Stimulated activated CD4-positive, alpha-beta T cell treated with anti-CD3 and anti-CD28 coated beads, Interleukin-2, amount 100 ng/mL, for 24 hours (primary cell): ENCODE results near the gene PTGES.
A peak's percentile ranks its signal among the peaks of the same experiment; 100 is the strongest.

ENCODE experiments used
- DNase-seq, 2 donors: peaks; one replicate each; pipeline ENCODE4 v3.0.0-alpha.2; 2020

The PTGES gene

GRCh38 chr9:129714511-129715061, 38.3 kb downstream of the PTGES start:
- no peak for DNase-seq

GRCh38 chr9:129713402-129713679, 39.5 kb downstream of the PTGES start:
- DNase-seq, result no peak

DNA sequence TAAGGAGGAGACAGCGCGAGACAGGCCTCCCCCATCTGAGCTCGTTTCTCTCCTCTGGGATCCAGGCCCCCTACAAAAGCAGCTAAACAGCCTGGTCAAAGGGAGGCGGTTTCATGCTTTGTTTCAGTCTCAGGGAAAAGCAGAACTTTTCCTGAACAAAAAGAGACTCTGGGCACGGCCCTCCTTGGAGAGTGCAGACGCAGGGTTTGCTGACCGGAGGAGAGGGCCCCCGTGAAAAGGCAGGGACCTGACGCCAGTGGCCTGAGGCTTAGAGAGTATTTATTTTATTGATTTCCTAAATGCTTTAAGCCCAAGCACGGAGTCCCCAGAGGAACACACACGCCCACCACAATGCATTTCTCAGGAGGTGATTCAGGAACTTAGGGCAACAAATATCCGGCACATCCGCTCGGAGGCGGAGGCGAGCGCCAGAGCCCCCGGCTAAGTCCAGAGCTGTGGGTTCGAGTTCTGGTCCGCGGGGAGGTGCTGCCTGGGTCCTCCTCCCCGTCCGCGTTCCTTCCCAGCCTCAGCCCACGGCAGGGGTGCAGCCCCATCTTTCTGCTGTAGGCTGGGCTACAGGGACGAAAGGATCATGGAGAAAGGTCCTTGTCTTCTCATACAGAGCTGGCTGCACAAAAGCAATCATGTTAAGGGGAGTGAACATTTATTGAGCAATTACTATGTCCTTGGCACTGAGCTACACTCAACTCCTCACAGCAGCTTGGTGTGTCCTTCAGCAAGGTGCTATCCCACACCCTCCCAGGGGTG, 40.0 kb downstream of the PTGES start:
- no peak for DNase-seq

DNA sequence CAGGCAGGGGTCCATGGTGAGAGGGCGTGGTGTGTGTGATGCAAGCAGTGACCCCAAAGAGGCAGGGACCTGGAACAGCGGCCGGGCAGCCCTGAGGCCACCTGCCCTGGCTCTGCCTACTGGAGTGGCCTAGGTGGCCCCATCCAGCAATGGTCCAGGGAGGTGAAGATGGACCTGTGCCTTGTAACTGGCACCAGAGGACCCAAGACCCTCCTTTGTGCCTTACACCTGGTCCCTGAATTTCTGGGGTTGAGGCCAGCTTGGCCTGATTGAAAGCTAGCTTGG, 42.7 kb downstream of the PTGES start:
- DNase-seq, result no peak

DNA sequence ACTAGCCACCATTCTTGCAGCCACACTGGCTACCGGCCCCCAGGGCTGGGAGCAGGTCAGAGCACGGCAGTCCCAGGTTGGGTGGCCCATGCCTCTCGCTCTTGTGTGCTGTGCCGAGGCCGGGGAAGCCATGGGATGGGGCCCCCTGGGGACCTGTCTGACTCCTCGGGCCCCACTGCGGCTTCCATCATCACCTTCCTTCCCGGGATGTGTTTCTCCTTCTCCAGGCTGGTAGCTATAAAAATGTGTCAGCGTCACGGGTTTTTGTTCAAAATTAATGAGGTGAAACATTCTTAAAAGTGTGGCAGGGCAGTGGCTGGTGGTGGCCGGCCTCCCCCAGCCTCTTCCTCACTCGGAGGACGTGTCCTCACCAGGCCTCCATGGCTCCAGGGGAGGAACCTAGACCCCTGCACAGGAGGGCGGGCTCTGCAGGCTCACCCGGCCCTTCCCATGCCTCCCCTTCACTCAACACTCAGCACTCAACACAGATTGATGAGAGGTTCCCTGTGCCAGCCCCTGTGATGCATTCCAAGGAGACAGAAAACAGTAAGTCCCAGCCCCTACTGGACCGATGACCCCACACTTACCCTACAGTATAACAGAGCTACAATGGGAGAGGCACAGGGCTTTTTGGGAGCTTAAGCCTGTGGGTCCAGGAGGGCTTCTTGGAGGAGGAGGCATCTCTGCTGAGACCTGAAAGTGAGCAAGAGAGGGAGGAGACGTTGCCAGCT, 43.2 kb downstream of the PTGES start:
- no peak for DNase-seq

DNA sequence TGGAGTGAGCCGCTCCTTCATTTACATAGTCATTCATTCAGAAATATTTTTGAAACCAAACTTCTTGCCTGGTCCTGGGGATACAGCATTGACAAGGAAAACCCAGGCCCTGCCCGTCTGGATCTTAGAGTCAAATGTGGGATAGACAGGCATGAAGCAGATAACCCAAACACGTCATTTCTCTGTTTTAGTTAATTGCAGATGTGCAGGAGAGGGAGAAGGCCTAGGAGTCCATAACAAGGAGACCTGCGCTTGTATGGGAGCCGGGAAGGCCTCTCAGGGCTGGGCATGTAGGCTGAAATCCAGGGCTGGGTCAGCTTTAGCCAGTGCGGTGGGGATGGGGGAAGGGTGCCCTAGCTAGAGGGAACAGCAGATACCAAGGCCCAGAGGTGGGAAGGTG, 44.0 kb downstream of the PTGES start:
- DNase-seq, result no peak

DNA sequence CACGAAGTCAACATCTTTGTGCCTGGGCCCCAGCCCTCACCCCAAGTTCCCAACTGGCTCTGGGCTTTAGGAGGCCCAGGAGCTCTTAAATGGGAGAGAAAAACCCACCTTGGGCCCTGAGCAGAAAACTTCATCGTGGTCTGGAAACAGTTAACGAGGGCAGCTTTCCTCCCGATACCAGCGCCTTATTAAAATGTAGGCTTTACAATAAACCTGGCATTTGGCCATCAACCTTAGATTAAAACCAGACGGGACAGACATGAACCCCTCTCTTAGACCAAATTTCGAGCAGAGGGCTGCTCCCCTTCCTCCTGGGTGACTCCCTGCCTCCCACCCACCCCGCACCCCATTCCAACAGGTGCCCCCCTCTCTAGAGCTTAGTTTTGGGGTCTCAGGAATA, 48.0 kb downstream of the PTGES start:
- no peak for DNase-seq

DNA sequence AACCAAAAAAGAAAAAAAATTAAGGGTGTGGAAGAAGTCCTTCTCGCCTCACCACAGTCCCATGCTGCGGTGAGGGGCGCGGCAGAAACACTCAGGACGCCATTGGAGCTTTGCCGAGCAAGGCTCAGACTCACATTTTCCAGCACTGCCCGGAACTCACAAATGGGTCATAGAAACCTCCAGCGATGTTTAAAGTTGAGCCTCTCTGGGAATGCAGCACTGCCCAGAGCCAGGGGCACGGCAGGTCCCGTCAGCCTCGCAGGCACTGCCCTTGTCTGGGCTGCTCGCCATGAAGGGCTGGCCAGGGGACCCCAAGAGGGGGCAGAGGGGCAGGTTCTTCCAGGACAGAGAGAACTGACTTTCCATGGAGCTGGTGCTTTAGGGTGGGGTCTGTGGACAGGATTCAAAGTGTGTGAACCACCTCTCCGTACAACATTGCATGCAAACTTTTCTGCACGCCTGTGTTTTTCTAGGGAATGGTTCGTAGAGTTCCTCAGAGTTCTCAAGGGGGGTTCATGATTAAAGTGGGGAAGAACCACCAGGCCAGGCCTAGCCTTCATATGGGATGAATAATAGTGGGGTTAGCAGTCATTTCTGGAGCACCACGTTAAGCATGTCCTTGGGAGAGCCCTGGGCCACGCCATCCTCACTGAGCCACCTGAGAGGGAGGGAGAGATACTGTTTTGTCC, 49.0 kb downstream of the PTGES start:
- no peak for DNase-seq

DNA sequence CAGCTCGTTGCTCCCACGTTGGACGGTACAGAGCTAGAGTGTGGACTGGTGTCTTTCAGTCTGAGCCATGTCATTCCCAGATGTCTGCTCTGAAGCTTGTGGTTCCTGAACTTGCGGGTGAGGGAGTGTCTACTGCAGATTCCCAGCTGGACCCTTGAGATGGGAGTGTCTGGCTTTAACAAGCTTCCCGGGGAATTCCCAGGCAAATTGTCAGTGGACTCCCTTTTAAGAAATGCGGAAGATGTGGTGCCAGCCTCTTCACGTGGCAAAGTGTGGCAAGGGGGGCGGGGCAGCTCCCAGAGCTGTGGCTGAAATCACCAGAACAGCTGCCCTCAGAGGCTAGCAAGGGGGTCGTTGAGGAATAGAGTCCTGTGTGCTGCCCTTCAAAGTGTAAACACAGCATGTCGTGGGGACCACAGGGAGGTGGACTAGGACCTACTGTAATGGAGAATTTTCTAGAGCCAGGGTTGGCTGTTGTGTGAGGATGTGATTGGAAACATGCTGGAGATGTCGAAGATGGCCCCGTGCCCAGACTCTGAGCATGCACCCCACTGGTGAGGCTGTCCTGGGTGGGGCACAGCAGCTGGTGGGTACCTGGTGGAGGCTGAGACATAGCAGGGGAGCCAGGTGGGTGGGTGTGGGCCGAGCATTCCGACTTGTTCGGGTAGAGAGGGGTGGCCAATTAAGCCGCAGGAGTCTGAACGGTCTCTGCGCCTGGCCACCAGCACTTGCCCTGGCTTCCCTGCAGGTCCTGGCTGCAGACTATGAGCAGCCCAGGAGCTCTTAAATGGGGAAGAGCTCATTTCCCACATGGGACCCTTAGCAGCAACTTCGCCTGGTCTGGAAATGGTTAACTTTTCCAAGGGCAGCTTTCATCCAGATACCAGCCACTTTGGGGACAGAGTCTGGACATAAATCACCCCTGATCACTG, 50.0 kb downstream of the PTGES start:
- DNase-seq, result no peak

- DNase-seq, result no peak
Observed at GRCh38 chr9:129701549-129701948, 51.3 kb downstream of the PTGES start.

DNA sequence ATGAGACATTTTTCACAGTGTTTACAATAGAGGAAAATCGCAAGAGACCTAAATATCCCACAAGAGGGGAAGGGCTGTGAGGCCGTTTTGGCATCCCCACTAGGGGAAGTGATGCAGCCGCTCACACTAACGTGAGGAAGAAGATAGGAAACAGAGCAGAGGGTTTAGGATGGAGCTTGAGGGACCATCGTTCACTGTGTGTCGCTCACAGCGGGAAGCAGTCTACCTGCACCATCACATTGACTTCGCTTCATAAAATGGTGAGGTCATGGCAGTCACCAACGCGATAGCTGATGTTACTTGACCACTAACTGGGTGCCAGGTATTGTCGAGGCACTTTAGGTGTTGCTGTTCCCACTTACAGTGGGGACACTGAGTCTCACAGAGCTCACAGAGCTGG, 51.8 kb downstream of the PTGES start:
- DNase-seq, result no peak

- peak in 1 of 2 donors; percentile 30 for DNase-seq
Observed at GRCh38 chr9:129698254-129698757, 54.5 kb downstream of the PTGES start.

- peak; percentile 59 to 68 for DNase-seq
Observed at GRCh38 chr9:129697656-129698253, 55.1 kb downstream of the PTGES start.

DNA sequence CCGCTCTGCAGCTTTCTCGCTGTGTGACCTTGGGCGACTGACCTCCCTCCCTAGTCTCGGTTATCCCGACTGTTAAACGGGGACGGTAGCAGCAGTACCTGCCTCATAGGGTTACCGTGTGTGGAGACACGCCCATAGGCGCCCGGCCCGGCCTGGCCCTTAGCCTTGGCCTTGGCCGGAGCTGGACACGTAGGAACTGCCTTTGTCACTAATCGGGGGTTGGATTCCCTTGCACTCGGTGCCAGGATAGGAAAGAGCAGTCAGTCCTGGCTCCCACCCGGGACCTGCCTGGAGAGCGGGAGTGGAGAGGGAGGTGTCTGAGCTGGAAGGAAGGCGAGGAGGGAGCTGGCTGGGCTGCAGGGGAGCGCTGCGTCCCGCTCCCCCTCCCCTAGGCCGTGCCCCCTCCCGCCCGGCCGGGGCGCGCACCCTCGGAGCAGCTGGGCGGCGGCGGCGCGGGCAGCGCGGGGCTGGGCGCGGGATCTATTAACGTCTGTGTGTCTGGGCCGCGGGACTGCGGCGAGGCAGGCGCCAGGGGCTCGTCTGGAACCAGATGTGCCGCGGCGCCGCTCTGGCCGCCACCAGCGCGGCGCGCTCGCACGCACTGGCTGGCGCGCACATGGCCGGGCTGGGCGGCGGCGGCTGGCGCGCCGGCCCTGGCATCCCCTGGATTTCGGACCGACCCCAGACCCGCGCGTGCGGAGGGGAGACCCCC, 55.7 kb downstream of the PTGES start:
- peak; percentile 22 to 36 for DNase-seq

GRCh38 chr9:129695870-129696269, 57.0 kb downstream of the PTGES start:
- DNase-seq, result no peak

- no peak for DNase-seq
Observed at GRCh38 chr9:129694243-129694646, 58.6 kb downstream of the PTGES start.

- no peak for DNase-seq
Observed at GRCh38 chr9:129693741-129694140, 59.1 kb downstream of the PTGES start.

- DNase-seq, result no peak
Observed at GRCh38 chr9:129692534-129692933, 60.3 kb downstream of the PTGES start.
